ENCODE results near the gene MFAP4.
A peak's percentile ranks its signal among the peaks of the same experiment; 100 is the strongest.

Gene MFAP4

DNA sequence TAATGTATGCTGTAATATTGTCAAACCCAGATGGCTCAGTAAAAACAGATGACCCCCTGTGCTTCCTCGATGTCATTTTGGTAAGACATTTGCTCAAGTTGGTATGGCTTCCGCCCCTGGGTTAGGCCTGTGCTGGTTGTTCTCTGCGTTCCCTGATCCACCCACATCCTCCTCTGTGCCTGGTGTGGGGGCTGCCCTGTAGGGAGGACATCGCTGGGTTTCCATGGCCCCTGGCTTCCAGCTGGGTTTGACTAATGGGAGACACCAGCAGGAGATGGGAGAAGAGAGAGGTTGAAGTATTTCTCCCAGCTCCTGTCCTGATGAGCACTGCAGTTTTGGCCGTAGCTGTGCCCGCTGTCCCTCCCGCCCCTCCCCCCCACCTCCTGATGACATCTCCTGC lies 4.4 kb upstream of the MFAP4 start:
- H3K4me3 ChIP-seq (ENCODE audit: insufficient read depth in 1 of 2, low read depth in 1 of 2, low read length in 2 of 2), result no peak overlapping the region
- peak overlapping the region; percentile 20 to 79 for H2BK12ac ChIP-seq (ENCODE audit: low read length in 2 of 2)
- no peak overlapping the region for H3K18ac ChIP-seq (ENCODE audit: low read depth in 1 of 2, low read length in 2 of 2)
- no peak overlapping the region for H3K14ac ChIP-seq (ENCODE audit: low read length in 2 of 2)
- no peak overlapping the region for H3K9ac ChIP-seq (ENCODE audit: low read length)
- peaks cover 0 to 21% of the 10 kb centered on the region in 2 experiments for H3K27me3 ChIP-seq (ENCODE audit: control insufficient read depth in 1 of 2, insufficient read depth in 1 of 2, low read length in 2 of 2)
- H2BK120ac ChIP-seq (ENCODE audit: low read depth, low read length), result no peak overlapping the region
- H3K4ac ChIP-seq (ENCODE audit: low read depth in 1 of 2, low read length in 2 of 2), result no peak overlapping the region
- no peaks in the 10 kb centered on the region for H3K79me1 ChIP-seq (replicated peaks; ENCODE audit: low read length, poor library complexity, severe bottlenecking)
- H2BK5ac ChIP-seq (ENCODE audit: low read depth, low read length, poor library complexity, severe bottlenecking), result no peak overlapping the region
- H3K4me2 ChIP-seq (ENCODE audit: low read length, poor library complexity, severe bottlenecking), result no peak overlapping the region
- no peak overlapping the region for H3K27ac ChIP-seq (ENCODE audit: low read length, poor library complexity, severe bottlenecking)
- H3K23ac ChIP-seq (ENCODE audit: low read length in 2 of 2), result no peak overlapping the region
- no peak overlapping the region for H4K8ac ChIP-seq (ENCODE audit: low read length)
- H2BK15ac ChIP-seq (ENCODE audit: low read depth, poor library complexity, severe bottlenecking), result no peak overlapping the region
- peak overlapping the region; percentile 2 for H4K91ac ChIP-seq (ENCODE audit: low read length)
- DNase-seq, result no peak
- H2AK5ac ChIP-seq (ENCODE audit: low read length, severe bottlenecking), result no peak overlapping the region
- H3K36me3 ChIP-seq (ENCODE audit: control insufficient read depth in 1 of 2, insufficient read depth in 2 of 2, low read depth in 1 of 2, low read length in 2 of 2), result no peaks in the 10 kb centered on the region
- H2AFZ ChIP-seq (ENCODE audit: low read depth, low read length), result no peak overlapping the region
- no peaks in the 10 kb centered on the region for H3K9me3 ChIP-seq (ENCODE audit: control insufficient read depth, low read length)
- H3K4me1 ChIP-seq (ENCODE audit: control insufficient read depth, insufficient read depth, low read depth, low read length), result peaks cover 16% of the 10 kb centered on the region
- WGBS, result 93% methylated on average over 5 of the region's 7 CpGs

- Histone ChIP-seq H3K36me3 (ENCODE audit: control insufficient read depth in 1 of 2, insufficient read depth in 2 of 2, low read depth in 1 of 2, low read length in 2 of 2) (peaks cover 3 to 4% of the 10 kb centered on the region in 2 experiments), H4K8ac (ENCODE audit: low read length) (no peak overlapping the region), H3K4me2 (ENCODE audit: low read length, poor library complexity, severe bottlenecking) (no peak overlapping the region), H3K9me3 (ENCODE audit: control insufficient read depth, low read length) (no peaks in the 10 kb centered on the region), H3K27ac (ENCODE audit: low read length, poor library complexity, severe bottlenecking) (no peak overlapping the region), H3K79me1 (replicated peaks; ENCODE audit: low read length, poor library complexity, severe bottlenecking) (no peaks in the 10 kb centered on the region), H2BK12ac (ENCODE audit: low read length in 2 of 2) (peak overlapping the region; percentile 22 to 59), H2AK5ac (ENCODE audit: low read length, severe bottlenecking) (no peak overlapping the region), H3K27me3 (ENCODE audit: control insufficient read depth in 1 of 2, insufficient read depth in 1 of 2, low read length in 2 of 2) (peaks cover 0 to 21% of the 10 kb centered on the region in 2 experiments), H3K9ac (ENCODE audit: low read length) (no peak overlapping the region), H2BK120ac (ENCODE audit: low read depth, low read length) (no peak overlapping the region), H2AFZ (ENCODE audit: low read depth, low read length) (no peak overlapping the region), H3K4me1 (ENCODE audit: control insufficient read depth, insufficient read depth, low read depth, low read length) (peaks cover 19% of the 10 kb centered on the region), H4K91ac (ENCODE audit: low read length) (peak overlapping the region; percentile 29), H2BK5ac (ENCODE audit: low read depth, low read length, poor library complexity, severe bottlenecking) (no peak overlapping the region), H3K14ac (ENCODE audit: low read length in 2 of 2) (no peak overlapping the region), H2BK15ac (ENCODE audit: low read depth, poor library complexity, severe bottlenecking) (no peak overlapping the region), H3K23ac (ENCODE audit: low read length in 2 of 2) (no peak overlapping the region), H3K4me3 (ENCODE audit: insufficient read depth in 1 of 2, low read depth in 1 of 2, low read length in 2 of 2) (no peak overlapping the region), H3K4ac (ENCODE audit: low read depth in 1 of 2, low read length in 2 of 2) (no peak overlapping the region), H3K18ac (ENCODE audit: low read depth in 1 of 2, low read length in 2 of 2) (peak overlapping the region in 1 of 2 experiments; percentile 18)
- no peak for DNase-seq
- WGBS, result 100% methylated on average over 1 of the region's 2 CpGs
Measured at GRCh38 chr17:19390951-19391350, 4.0 kb upstream of the MFAP4 start.

DNA sequence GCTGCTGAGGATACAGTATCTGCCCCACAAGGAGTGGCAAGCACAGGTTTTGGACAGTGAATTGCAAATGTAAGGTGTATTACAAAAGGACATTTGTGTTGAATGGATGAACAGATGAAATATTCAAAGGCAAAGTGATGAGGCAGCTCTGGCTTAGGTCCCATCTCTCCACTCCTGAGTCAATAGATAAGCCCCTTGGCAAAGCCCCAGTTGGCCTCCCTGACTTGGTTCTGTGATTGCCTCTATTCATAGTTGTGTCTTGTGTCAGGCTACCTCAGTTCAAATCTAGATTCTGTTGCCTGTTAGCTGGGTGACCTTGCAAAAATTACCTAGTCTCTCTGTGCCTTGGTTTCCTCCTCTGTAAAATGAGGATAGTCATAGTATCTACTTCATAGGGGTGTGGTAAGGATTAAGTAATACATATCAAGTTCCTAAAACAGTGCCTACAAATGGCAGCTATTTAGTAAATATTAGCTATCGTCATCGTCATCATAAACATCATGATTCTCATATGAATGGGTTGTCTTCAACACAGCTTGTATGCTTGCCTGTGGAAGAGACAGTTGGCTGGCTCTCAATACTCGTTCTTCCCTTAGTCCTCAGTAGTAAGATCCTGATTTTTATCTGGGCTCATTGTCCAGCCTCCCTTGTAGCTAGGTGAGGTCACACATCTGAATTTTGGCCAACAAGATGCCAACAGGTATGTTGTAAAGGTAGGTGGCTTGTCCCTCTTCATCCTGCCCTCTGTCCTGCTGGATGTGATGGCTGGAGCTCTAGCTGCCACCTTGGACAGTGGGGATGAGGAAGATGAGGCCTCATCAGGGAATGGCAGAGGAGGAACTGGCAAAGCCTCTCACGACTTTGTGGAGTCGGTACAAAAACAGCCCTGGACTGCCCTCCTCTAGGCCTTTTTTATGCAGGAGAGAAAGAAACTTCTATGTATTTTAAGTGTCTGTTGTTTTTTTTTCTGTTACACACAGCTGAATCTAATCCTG lies 2.1 kb upstream of the MFAP4 start:
- Histone ChIP-seq H3K4ac (ENCODE audit: low read depth in 1 of 2, low read length in 2 of 2) (peak overlapping the region; percentile 37 to 56), H2AK5ac (ENCODE audit: low read length, severe bottlenecking) (peak overlapping the region; percentile 31), H3K79me1 (replicated peaks; ENCODE audit: low read length, poor library complexity, severe bottlenecking) (peaks cover 7% of the 10 kb centered on the region), H2BK12ac (ENCODE audit: low read length in 2 of 2) (peak overlapping the region; percentile 92 to 97), H3K23ac (ENCODE audit: low read length in 2 of 2) (no peak overlapping the region), H3K4me1 (ENCODE audit: control insufficient read depth, insufficient read depth, low read depth, low read length) (peaks cover 28% of the 10 kb centered on the region), H2BK15ac (ENCODE audit: low read depth, poor library complexity, severe bottlenecking) (no peak overlapping the region), H3K36me3 (ENCODE audit: control insufficient read depth in 1 of 2, insufficient read depth in 2 of 2, low read depth in 1 of 2, low read length in 2 of 2) (peaks cover 17 to 23% of the 10 kb centered on the region in 2 experiments), H4K8ac (ENCODE audit: low read length) (peak overlapping the region; percentile 45), H4K91ac (ENCODE audit: low read length) (peak overlapping the region; percentile 77), H2AFZ (ENCODE audit: low read depth, low read length) (no peak overlapping the region), H3K14ac (ENCODE audit: low read length in 2 of 2) (peak overlapping the region in 1 of 2 experiments; percentile 87), H3K4me3 (ENCODE audit: insufficient read depth in 1 of 2, low read depth in 1 of 2, low read length in 2 of 2) (no peak overlapping the region), H2BK120ac (ENCODE audit: low read depth, low read length) (peak overlapping the region; percentile 8), H2BK5ac (ENCODE audit: low read depth, low read length, poor library complexity, severe bottlenecking) (no peak overlapping the region), H3K27ac (ENCODE audit: low read length, poor library complexity, severe bottlenecking) (no peak overlapping the region), H3K27me3 (ENCODE audit: control insufficient read depth in 1 of 2, insufficient read depth in 1 of 2, low read length in 2 of 2) (peaks cover 0 to 18% of the 10 kb centered on the region in 2 experiments), H3K18ac (ENCODE audit: low read depth in 1 of 2, low read length in 2 of 2) (peak overlapping the region; percentile 77 to 82), H3K9me3 (ENCODE audit: control insufficient read depth, low read length) (no peaks in the 10 kb centered on the region), H3K4me2 (ENCODE audit: low read length, poor library complexity, severe bottlenecking) (no peak overlapping the region), H3K9ac (ENCODE audit: low read length) (no peak overlapping the region)
- 95% methylated on average over 3 of the region's 5 CpGs for WGBS
- no peak for DNase-seq

DNA sequence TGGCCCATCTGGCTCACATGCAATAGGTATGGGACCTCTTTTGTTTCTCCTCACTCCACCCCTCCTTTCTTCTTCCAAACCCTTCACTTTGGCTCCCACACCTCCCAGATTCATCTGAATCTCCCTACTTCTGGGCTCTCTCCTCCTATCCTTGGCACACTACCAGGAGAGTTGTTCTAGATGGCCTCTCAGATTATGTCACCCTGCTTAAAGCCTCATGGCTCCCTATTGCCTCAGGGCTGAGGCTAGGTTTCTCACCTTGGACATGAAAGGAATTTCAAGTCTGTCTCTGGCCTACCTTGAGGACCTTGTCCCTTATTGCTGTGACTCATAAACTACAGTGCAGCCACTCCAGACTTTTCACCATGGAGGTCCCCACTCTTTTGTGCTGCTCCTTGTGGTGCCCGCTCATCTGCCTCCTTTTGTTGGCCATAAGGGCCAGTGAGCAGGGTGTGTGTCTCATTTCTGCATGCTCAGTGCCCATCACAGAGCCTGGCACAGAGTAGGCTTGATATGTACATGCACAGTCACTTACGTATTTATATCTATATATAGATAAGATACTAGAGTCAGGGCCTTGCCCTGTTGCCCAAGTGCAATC lies 1.0 kb upstream of the MFAP4 start:
- H3K23ac ChIP-seq (ENCODE audit: low read length in 2 of 2), result no peak overlapping the region
- peak overlapping the region in 1 of 2 experiments; percentile 0 for H3K14ac ChIP-seq (ENCODE audit: low read length in 2 of 2)
- peak overlapping the region; percentile 82 for H4K8ac ChIP-seq (ENCODE audit: low read length)
- peak overlapping the region; percentile 8 for H2BK120ac ChIP-seq (ENCODE audit: low read depth, low read length)
- peak overlapping the region; percentile 50 for H2AK5ac ChIP-seq (ENCODE audit: low read length, severe bottlenecking)
- no peak overlapping the region for H3K4me2 ChIP-seq (ENCODE audit: low read length, poor library complexity, severe bottlenecking)
- H3K36me3 ChIP-seq (ENCODE audit: control insufficient read depth in 1 of 2, insufficient read depth in 2 of 2, low read depth in 1 of 2, low read length in 2 of 2), result peaks cover 28 to 33% of the 10 kb centered on the region in 2 experiments
- H3K9me3 ChIP-seq (ENCODE audit: control insufficient read depth, low read length), result no peaks in the 10 kb centered on the region
- DNase-seq, result peak; percentile 72
- peaks cover 0 to 18% of the 10 kb centered on the region in 2 experiments for H3K27me3 ChIP-seq (ENCODE audit: control insufficient read depth in 1 of 2, insufficient read depth in 1 of 2, low read length in 2 of 2)
- peak overlapping the region; percentile 16 to 92 for H2BK12ac ChIP-seq (ENCODE audit: low read length in 2 of 2)
- 100% methylated on average over 1 of the region's 2 CpGs for WGBS
- H3K9ac ChIP-seq (ENCODE audit: low read length), result peak overlapping the region; percentile 72
- no peak overlapping the region for H3K4me3 ChIP-seq (ENCODE audit: insufficient read depth in 1 of 2, low read depth in 1 of 2, low read length in 2 of 2)
- H3K27ac ChIP-seq (ENCODE audit: low read length, poor library complexity, severe bottlenecking), result peak overlapping the region; percentile 28
- peaks cover 10% of the 10 kb centered on the region for H3K79me1 ChIP-seq (replicated peaks; ENCODE audit: low read length, poor library complexity, severe bottlenecking)
- peak overlapping the region; percentile 26 for H2BK15ac ChIP-seq (ENCODE audit: low read depth, poor library complexity, severe bottlenecking)
- H2BK5ac ChIP-seq (ENCODE audit: low read depth, low read length, poor library complexity, severe bottlenecking), result no peak overlapping the region
- no peak overlapping the region for H2AFZ ChIP-seq (ENCODE audit: low read depth, low read length)
- H3K18ac ChIP-seq (ENCODE audit: low read depth in 1 of 2, low read length in 2 of 2), result peak overlapping the region; percentile 44 to 82
- H4K91ac ChIP-seq (ENCODE audit: low read length), result peak overlapping the region; percentile 92
- peak overlapping the region; percentile 8 to 79 for H3K4ac ChIP-seq (ENCODE audit: low read depth in 1 of 2, low read length in 2 of 2)
- H3K4me1 ChIP-seq (ENCODE audit: control insufficient read depth, insufficient read depth, low read depth, low read length), result peaks cover 29% of the 10 kb centered on the region

Data from mesenchymal stem cell (in vitro differentiated cells and primary cell).